ENCODE results near the gene REEP1. TPM values are rescaled to one million over a fixed set of nuclear protein-coding genes. Genes with fewer than 3 reads are reported as not detected.

The REEP1 gene
- total and polyA plus RNA-seq, 2 of the 8 experiments (the other 6 are each of a cell fraction or from before 2014, with no cell fraction given), result 0.74 to 1.5 TPM

- TF ChIP-seq, protein P1, sequence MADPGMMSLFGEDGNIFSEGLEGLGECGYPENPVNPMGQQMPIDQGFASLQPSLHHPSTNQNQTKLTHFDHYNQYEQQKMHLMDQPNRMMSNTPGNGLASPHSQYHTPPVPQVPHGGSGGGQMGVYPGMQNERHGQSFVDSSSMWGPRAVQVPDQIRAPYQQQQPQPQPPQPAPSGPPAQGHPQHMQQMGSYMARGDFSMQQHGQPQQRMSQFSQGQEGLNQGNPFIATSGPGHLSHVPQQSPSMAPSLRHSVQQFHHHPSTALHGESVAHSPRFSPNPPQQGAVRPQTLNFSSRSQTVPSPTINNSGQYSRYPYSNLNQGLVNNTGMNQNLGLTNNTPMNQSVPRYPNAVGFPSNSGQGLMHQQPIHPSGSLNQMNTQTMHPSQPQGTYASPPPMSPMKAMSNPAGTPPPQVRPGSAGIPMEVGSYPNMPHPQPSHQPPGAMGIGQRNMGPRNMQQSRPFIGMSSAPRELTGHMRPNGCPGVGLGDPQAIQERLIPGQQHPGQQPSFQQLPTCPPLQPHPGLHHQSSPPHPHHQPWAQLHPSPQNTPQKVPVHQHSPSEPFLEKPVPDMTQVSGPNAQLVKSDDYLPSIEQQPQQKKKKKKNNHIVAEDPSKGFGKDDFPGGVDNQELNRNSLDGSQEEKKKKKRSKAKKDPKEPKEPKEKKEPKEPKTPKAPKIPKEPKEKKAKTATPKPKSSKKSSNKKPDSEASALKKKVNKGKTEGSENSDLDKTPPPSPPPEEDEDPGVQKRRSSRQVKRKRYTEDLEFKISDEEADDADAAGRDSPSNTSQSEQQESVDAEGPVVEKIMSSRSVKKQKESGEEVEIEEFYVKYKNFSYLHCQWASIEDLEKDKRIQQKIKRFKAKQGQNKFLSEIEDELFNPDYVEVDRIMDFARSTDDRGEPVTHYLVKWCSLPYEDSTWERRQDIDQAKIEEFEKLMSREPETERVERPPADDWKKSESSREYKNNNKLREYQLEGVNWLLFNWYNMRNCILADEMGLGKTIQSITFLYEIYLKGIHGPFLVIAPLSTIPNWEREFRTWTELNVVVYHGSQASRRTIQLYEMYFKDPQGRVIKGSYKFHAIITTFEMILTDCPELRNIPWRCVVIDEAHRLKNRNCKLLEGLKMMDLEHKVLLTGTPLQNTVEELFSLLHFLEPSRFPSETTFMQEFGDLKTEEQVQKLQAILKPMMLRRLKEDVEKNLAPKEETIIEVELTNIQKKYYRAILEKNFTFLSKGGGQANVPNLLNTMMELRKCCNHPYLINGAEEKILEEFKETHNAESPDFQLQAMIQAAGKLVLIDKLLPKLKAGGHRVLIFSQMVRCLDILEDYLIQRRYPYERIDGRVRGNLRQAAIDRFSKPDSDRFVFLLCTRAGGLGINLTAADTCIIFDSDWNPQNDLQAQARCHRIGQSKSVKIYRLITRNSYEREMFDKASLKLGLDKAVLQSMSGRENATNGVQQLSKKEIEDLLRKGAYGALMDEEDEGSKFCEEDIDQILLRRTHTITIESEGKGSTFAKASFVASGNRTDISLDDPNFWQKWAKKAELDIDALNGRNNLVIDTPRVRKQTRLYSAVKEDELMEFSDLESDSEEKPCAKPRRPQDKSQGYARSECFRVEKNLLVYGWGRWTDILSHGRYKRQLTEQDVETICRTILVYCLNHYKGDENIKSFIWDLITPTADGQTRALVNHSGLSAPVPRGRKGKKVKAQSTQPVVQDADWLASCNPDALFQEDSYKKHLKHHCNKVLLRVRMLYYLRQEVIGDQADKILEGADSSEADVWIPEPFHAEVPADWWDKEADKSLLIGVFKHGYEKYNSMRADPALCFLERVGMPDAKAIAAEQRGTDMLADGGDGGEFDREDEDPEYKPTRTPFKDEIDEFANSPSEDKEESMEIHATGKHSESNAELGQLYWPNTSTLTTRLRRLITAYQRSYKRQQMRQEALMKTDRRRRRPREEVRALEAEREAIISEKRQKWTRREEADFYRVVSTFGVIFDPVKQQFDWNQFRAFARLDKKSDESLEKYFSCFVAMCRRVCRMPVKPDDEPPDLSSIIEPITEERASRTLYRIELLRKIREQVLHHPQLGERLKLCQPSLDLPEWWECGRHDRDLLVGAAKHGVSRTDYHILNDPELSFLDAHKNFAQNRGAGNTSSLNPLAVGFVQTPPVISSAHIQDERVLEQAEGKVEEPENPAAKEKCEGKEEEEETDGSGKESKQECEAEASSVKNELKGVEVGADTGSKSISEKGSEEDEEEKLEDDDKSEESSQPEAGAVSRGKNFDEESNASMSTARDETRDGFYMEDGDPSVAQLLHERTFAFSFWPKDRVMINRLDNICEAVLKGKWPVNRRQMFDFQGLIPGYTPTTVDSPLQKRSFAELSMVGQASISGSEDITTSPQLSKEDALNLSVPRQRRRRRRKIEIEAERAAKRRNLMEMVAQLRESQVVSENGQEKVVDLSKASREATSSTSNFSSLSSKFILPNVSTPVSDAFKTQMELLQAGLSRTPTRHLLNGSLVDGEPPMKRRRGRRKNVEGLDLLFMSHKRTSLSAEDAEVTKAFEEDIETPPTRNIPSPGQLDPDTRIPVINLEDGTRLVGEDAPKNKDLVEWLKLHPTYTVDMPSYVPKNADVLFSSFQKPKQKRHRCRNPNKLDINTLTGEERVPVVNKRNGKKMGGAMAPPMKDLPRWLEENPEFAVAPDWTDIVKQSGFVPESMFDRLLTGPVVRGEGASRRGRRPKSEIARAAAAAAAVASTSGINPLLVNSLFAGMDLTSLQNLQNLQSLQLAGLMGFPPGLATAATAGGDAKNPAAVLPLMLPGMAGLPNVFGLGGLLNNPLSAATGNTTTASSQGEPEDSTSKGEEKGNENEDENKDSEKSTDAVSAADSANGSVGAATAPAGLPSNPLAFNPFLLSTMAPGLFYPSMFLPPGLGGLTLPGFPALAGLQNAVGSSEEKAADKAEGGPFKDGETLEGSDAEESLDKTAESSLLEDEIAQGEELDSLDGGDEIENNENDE (IDR thresholded peaks at IDR 0.05; ENCODE audit: insufficient replicate concordance, low read length), result no peak
- TF ChIP-seq, protein P2, sequence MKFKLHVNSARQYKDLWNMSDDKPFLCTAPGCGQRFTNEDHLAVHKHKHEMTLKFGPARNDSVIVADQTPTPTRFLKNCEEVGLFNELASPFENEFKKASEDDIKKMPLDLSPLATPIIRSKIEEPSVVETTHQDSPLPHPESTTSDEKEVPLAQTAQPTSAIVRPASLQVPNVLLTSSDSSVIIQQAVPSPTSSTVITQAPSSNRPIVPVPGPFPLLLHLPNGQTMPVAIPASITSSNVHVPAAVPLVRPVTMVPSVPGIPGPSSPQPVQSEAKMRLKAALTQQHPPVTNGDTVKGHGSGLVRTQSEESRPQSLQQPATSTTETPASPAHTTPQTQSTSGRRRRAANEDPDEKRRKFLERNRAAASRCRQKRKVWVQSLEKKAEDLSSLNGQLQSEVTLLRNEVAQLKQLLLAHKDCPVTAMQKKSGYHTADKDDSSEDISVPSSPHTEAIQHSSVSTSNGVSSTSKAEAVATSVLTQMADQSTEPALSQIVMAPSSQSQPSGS (IDR thresholded peaks at IDR 0.05; ENCODE audit: low read length), result no peak
- TF ChIP-seq SIRT6 (IDR thresholded peaks at IDR 0.05; ENCODE audit: low read length), result no peak
These were observed 167.0 kb downstream of the REEP1 start (continued) for GRCh38 chr2:86170449-86170848.

All from H1 (cell line).